Measurements from ENCODE around the gene SEL1L3. TPM values are rescaled to one million over a fixed set of nuclear protein-coding genes. Genes with fewer than 3 reads are reported as not detected.

SEL1L3 gene
- total and polyA plus RNA-seq, 8 donors = 4.1 to 173 (median 53.6) TPM

GRCh38 chr4:25861280-25861950 is 1.4 kb downstream of the SEL1L3 start:
- Histone ChIP-seq H3K4me3 (peak overlapping the region; percentile 68 to 82 (median 80)), H3K4me1 (peaks cover 25 to 78% (median 70%) of the 10 kb centered on the region in 4 donors), H3K9me3 (no peaks in the 10 kb centered on the region), H3K27ac (peak overlapping the region; percentile 92 to 98 (median 96)), H3K27me3 (no peaks in the 10 kb centered on the region), H3K36me3 (no peaks in the 10 kb centered on the region)
- intact Hi-C loops (cut with DNase I; ENCODE audit: low total_unique reads) = no loop called here
- DNase-seq = peak in 1 of 2 donors; percentile 47
- no peak for TF ChIP-seq POLR2AphosphoS5 (IDR thresholded peaks at IDR 0.05)
- no peak for TF ChIP-seq EP300 (IDR thresholded peaks at IDR 0.05)
- TF ChIP-seq CTCF (IDR thresholded peaks at IDR 0.05) = no peak
- TF ChIP-seq POLR2A (IDR thresholded peaks at IDR 0.05) = no peak
- WGBS, 5 donors = 16 to 33% (median 25%) methylated on average over 5 of the region's 5 CpGs

GRCh38 chr4:25860586-25861279 is 2.1 kb downstream of the SEL1L3 start:
- no peaks in the 10 kb centered on the region for H3K36me3 ChIP-seq
- intact Hi-C loops (cut with DNase I; ENCODE audit: low total_unique reads) = no loop called here
- no peaks in the 10 kb centered on the region for H3K9me3 ChIP-seq
- peak overlapping the region; percentile 64 to 98 (median 93) for H3K27ac ChIP-seq
- WGBS, 5 donors = 43 to 67% (median 55%) methylated on average over 7 of the region's 7 CpGs
- H3K27me3 ChIP-seq = no peaks in the 10 kb centered on the region
- peaks cover 25 to 85% (median 76%) of the 10 kb centered on the region in 4 donors for H3K4me1 ChIP-seq
- DNase-seq = peak; percentile 51 to 54
- H3K4me3 ChIP-seq = peak overlapping the region in 2 of 4 donors; percentile 82
- TF ChIP-seq CTCF (IDR thresholded peaks at IDR 0.05) = no peak
- TF ChIP-seq POLR2A (IDR thresholded peaks at IDR 0.05) = no peak
- TF ChIP-seq POLR2AphosphoS5 (IDR thresholded peaks at IDR 0.05) = peak in 1 of 3 donors; percentile 19

GRCh38 chr4:25859429-25860148 is 3.2 kb downstream of the SEL1L3 start:
- TF ChIP-seq POLR2A (IDR thresholded peaks at IDR 0.05) = no peak
- TF ChIP-seq POLR2AphosphoS5 (IDR thresholded peaks at IDR 0.05) = peak in 1 of 3 donors; percentile 27
- H3K9me3 ChIP-seq = no peaks in the 10 kb centered on the region
- DNase-seq = peak in 1 of 2 donors; percentile 73
- no peaks in the 10 kb centered on the region for H3K36me3 ChIP-seq
- intact Hi-C loops (cut with DNase I; ENCODE audit: low total_unique reads) = no loop called here
- H3K27me3 ChIP-seq = no peaks in the 10 kb centered on the region
- peak overlapping the region in 1 of 4 donors; percentile 82 for H3K4me3 ChIP-seq
- H3K4me1 ChIP-seq = peaks cover 24 to 90% (median 82%) of the 10 kb centered on the region in 4 donors
- H3K27ac ChIP-seq = peak overlapping the region; percentile 76 to 98 (median 93)
- 31 to 42% (median 41%) methylated on average over 6 of the region's 6 CpGs for WGBS, 5 donors

- no peak for TF ChIP-seq POLR2A (IDR thresholded peaks at IDR 0.05)
- no peak for TF ChIP-seq CTCF (IDR thresholded peaks at IDR 0.05)
- TF ChIP-seq EP300 (IDR thresholded peaks at IDR 0.05) = no peak
- TF ChIP-seq POLR2AphosphoS5 (IDR thresholded peaks at IDR 0.05) = no peak
- no peaks in the 10 kb centered on the region for H3K27me3 ChIP-seq
- peak overlapping the region in 2 of 5 donors; percentile 84 to 85 for H3K27ac ChIP-seq
- intact Hi-C loops (cut with DNase I; ENCODE audit: low total_unique reads) = no loop called here
- DNase-seq = no peak
- 84 to 92% (median 91%) methylated on average over 8 of the region's 8 CpGs for WGBS, 5 donors
- H3K4me1 ChIP-seq = peaks cover 30 to 85% (median 77%) of the 10 kb centered on the region in 4 donors
- H3K9me3 ChIP-seq = no peaks in the 10 kb centered on the region
- no peak overlapping the region for H3K4me3 ChIP-seq
- H3K36me3 ChIP-seq = no peaks in the 10 kb centered on the region
These were observed 4.9 kb downstream of the SEL1L3 start for GRCh38 chr4:25857851-25858400.

All from stomach (tissue), 9 donors.